Ureter (tissue), 1 donor: ENCODE data around the gene CBX6. TPM values are rescaled to one million over a fixed set of nuclear protein-coding genes. Genes with fewer than 3 reads are reported as not detected.

Experiments used
- DNase-seq: peaks from one replicate; pipeline ENCODE4 v3.0.0-alpha.2; 2020; ENCODE audit warnings: low spot score
- total RNA-seq: library from RNA; stranded (reverse); gene quantifications from one replicate; pipeline ENCODE4 v1.2.4, GENCODE V29; 2023
- donor health status: DM: yes; HTN: yes; CAD: no.

Gene CBX6
- total RNA-seq, 1 donor from 2014 or later, result 93.8 TPM

DNA sequence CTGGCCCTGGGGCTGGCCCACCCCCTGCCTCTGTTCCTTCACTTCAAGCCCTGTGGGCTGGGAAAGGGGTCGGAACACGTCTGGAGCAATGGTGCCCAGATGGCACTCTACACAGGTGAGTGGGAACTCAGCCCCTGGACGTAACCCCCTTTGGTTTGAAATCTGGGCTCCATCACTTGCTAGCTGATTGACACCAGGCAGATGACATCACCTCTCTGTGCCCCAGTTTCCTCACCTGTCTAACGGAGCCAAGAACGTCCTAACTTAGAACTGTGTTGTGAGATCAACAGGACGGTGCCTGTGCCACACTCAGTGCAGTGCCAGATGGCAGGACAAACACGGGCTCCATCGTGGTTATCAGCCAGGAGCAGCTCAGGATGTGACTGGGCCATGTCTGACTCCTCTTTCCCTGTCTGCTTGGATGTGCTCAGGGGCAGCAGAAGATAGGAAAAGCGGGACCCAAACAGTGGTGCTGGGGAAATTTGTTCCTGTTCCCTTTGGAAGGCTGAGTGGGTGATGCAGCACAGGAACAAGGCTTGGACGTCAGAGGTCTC is 52.6 kb downstream of the CBX6 start:
- no peak for DNase-seq

GRCh38 chr22:38817196-38817595 is 54.8 kb downstream of the CBX6 start:
- DNase-seq, result no peak

- no peak for DNase-seq
Observed at GRCh38 chr22:38815842-38816241, 56.2 kb downstream of the CBX6 start.

Other genes starting within 250 kb of the CBX6 start
- gene FAM227A, start 215.8 kb downstream of the CBX6 start, total RNA-seq, result 6.1 TPM
- gene CBY1, start 215.6 kb downstream of the CBX6 start, total RNA-seq, result 47.0 TPM
- 76.8 TPM for gene TOMM22, start 190.3 kb downstream of the CBX6 start, total RNA-seq
- gene JOSD1, start 171.3 kb downstream of the CBX6 start, total RNA-seq, result 39.7 TPM
- 72.0 TPM for gene GTPBP1, start 166.3 kb downstream of the CBX6 start, total RNA-seq
- gene SUN2, start 116.2 kb downstream of the CBX6 start, total RNA-seq, result 186 TPM
- 27.3 TPM for gene DNAL4, start 78.1 kb downstream of the CBX6 start, total RNA-seq
- 27.0 TPM for gene NPTXR, start 28.2 kb downstream of the CBX6 start, total RNA-seq
- gene APOBEC3A, start 85.4 kb upstream of the CBX6 start, total RNA-seq, result 2.0 TPM
- gene APOBEC3B, start 110.1 kb upstream of the CBX6 start, total RNA-seq, result 1.5 TPM
- gene APOBEC3C, start 142.0 kb upstream of the CBX6 start, total RNA-seq, result 41.4 TPM
- 7.8 TPM for gene APOBEC3D, start 148.9 kb upstream of the CBX6 start, total RNA-seq
- gene APOBEC3F, start 168.6 kb upstream of the CBX6 start, total RNA-seq, result 22.5 TPM
- 27.8 TPM for gene APOBEC3G, start 205.1 kb upstream of the CBX6 start, total RNA-seq
- 1.0 TPM for gene APOBEC3H, start 225.0 kb upstream of the CBX6 start, total RNA-seq